ENCODE data around the gene ABCA7. TPM values are rescaled to one million over a fixed set of nuclear protein-coding genes. Genes with fewer than 3 reads are reported as not detected.

ABCA7 gene
- total RNA-seq, 2 donors from 2014 or later, result 33.7 to 87.3 TPM

DNA sequence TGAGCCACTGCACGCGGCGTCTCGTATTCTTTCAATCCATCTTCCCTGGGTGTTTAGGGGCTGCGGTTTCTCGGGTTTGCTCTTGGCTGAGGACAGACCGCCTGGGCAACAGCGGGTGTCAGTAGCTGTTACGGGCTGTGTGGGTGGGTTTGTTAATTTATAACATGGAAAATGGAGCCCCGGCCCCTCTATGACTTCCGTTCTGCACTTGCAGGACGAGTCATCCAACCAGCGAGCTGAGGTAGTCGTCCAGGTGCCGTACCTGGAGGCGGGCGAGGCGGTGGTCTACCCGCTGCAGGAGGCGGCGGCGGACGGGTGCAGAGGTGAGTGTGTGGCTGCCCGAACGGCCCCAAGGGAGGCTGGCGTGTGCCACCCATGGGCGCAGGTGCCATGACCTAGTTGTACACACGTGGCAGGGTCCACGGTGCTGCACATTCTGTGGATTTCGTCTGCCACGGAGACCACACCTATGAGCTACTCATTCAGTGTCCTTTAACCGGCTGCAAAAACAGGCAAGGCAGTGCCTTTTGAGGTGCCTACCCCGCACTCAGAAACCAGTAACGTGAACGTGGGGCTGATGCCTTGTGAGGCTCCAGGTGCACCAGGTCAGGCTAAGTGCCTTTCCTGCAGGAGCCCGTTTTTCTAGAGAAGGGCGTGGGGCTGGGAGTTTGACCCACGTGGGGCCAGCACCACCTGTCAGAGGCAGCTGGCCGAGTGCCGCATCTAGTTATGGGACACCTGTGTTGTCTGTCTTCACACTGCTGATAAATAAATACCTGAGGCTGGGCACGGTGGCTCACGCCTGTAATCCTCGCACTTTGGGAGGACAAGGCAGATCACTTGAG, 44.3 kb downstream of the ABCA7 start:
- intact Hi-C loops (cut with DNase I), result no loop called here
- Histone ChIP-seq H3K4me3 (no peak overlapping the region), H3K9me3 (no peaks in the 10 kb centered on the region), H3K36me3 (replicated peaks in 1 of 2; ENCODE audit: insufficient read depth in 1 of 2, low read depth in 2 of 2) (no peaks in the 10 kb centered on the region), H3K27me3 (no peaks in the 10 kb centered on the region), H3K4me1 (peaks cover 33% of the 10 kb centered on the region), H3K27ac (no peak overlapping the region)
- no peak for TF ChIP-seq POLR2A (IDR thresholded peaks at IDR 0.05)
- no peak for TF ChIP-seq CTCF (IDR thresholded peaks at IDR 0.05)
- WGBS, 2 donors, result 46 to 48% methylated on average over 16 to 43 of the region's 43 CpGs
- DNase-seq, result peak in 1 of 4 donors; percentile 43
- no peak for ATAC-seq

- Histone ChIP-seq H3K4me1 (peaks cover 33% of the 10 kb centered on the region), H3K27ac (no peak overlapping the region), H3K36me3 (replicated peaks in 1 of 2; ENCODE audit: insufficient read depth in 1 of 2, low read depth in 2 of 2) (peaks cover 0 to 2% of the 10 kb centered on the region in 2 donors), H3K27me3 (no peaks in the 10 kb centered on the region), H3K4me3 (no peak overlapping the region), H3K9me3 (no peaks in the 10 kb centered on the region)
- 81 to 85% methylated on average over 8 of the region's 8 CpGs for WGBS, 2 donors
- intact Hi-C loops (cut with DNase I), result no loop called here
- ATAC-seq, result no peak
- DNase-seq, result no peak
- no peak for TF ChIP-seq POLR2A (IDR thresholded peaks at IDR 0.05)
- TF ChIP-seq CTCF (IDR thresholded peaks at IDR 0.05), result no peak
Observed at GRCh38 chr19:1085053-1085658, 45.2 kb downstream of the ABCA7 start.

- 79 to 83% methylated on average over 18 to 37 of the region's 38 CpGs for WGBS, 2 donors
- Histone ChIP-seq H3K27ac (no peak overlapping the region), H3K36me3 (replicated peaks in 1 of 2; ENCODE audit: insufficient read depth in 1 of 2, low read depth in 2 of 2) (peaks cover 0 to 2% of the 10 kb centered on the region in 2 donors), H3K4me1 (peaks cover 33% of the 10 kb centered on the region), H3K4me3 (no peak overlapping the region), H3K27me3 (no peaks in the 10 kb centered on the region), H3K9me3 (no peaks in the 10 kb centered on the region)
- ATAC-seq (no peak), DNase-seq (no peak)
- intact Hi-C loops (cut with DNase I), result no loop called here
- TF ChIP-seq CTCF (IDR thresholded peaks at IDR 0.05) (no peak), POLR2A (IDR thresholded peaks at IDR 0.05) (no peak)
Observed at GRCh38 chr19:1085676-1086442, 46.0 kb downstream of the ABCA7 start.

GRCh38 chr19:1086613-1087012, 46.7 kb downstream of the ABCA7 start:
- Histone ChIP-seq H3K36me3 (replicated peaks in 1 of 2; ENCODE audit: insufficient read depth in 1 of 2, low read depth in 2 of 2) (peaks cover 2 to 7% of the 10 kb centered on the region in 2 donors), H3K27me3 (no peaks in the 10 kb centered on the region), H3K4me1 (peaks cover 29% of the 10 kb centered on the region), H3K27ac (no peak overlapping the region), H3K9me3 (no peaks in the 10 kb centered on the region), H3K4me3 (no peak overlapping the region)
- no peak for DNase-seq
- intact Hi-C loops (cut with DNase I), result no loop called here
- TF ChIP-seq CTCF (IDR thresholded peaks at IDR 0.05), result no peak
- TF ChIP-seq POLR2A (IDR thresholded peaks at IDR 0.05), result no peak
- WGBS, 2 donors, result 74 to 82% methylated on average over 19 to 20 of the region's 21 CpGs
- no peak for ATAC-seq
